ENCODE measurements around the gene RAF1. TPM values are rescaled to one million over a fixed set of nuclear protein-coding genes. Genes with fewer than 3 reads are reported as not detected.

RAF1 gene
- total RNA-seq, 1 experiment from 2014 or later = 130 TPM

DNA sequence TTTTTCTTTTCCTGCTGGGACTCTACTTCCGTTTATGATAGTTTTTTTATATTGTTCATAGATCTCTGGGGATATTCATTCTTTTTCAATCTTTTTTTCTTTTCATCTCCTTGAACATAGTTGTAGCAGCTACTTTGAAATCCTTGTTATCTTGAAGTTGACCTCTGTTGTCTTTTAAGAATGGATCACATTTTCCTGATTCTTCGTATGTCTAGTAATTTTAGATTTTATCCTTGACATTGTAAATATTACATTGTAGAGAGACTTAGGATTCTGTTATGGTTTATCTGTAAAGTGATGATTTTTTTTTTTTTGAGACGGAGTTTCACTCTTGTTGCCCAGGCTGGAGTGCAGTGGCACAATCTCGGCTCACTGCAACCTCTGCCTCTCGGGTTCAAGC is 86.5 kb downstream of the RAF1 start:
- POLR2A ChIA-PET (ENCODE audit: low non-redundant PET) = interaction anchor here (0.6 kb wide), 1 partner anchor 1050 kb away, joined by 7 read pairs; no protein-coding TSS in a partner anchor
- Histone ChIP-seq H3K36me3 (ENCODE audit: insufficient read depth, low read length, poor library complexity, severe bottlenecking) (peaks cover 66% of the 10 kb centered on the region), H3K27me3 (replicated peaks; ENCODE audit: insufficient read depth, low read depth, low read length, poor library complexity) (no peaks in the 10 kb centered on the region), H3K9me3 (ENCODE audit: low read depth, low read length, poor library complexity, severe bottlenecking) (no peaks in the 10 kb centered on the region), H3K4me3 (ENCODE audit: low read depth, low read length, poor library complexity, severe bottlenecking) (no peak overlapping the region), H3K4me1 (ENCODE audit: insufficient read depth, low read length, poor library complexity, severe bottlenecking) (no peaks in the 10 kb centered on the region), H3K27ac (ENCODE audit: low read depth, low read length, poor library complexity, severe bottlenecking) (no peak overlapping the region)
- no TSS peak for BruUV-seq (replicated peaks)
- intact Hi-C loops (cut with micrococcal nuclease; ENCODE audit: unreplicated experiment) = no loop called here
- no peak for DNase-seq (ENCODE audit: low spot score)
- CTCF ChIA-PET = no interaction called here
- TF ChIP-seq, protein P1, sequence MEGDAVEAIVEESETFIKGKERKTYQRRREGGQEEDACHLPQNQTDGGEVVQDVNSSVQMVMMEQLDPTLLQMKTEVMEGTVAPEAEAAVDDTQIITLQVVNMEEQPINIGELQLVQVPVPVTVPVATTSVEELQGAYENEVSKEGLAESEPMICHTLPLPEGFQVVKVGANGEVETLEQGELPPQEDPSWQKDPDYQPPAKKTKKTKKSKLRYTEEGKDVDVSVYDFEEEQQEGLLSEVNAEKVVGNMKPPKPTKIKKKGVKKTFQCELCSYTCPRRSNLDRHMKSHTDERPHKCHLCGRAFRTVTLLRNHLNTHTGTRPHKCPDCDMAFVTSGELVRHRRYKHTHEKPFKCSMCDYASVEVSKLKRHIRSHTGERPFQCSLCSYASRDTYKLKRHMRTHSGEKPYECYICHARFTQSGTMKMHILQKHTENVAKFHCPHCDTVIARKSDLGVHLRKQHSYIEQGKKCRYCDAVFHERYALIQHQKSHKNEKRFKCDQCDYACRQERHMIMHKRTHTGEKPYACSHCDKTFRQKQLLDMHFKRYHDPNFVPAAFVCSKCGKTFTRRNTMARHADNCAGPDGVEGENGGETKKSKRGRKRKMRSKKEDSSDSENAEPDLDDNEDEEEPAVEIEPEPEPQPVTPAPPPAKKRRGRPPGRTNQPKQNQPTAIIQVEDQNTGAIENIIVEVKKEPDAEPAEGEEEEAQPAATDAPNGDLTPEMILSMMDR (conservative IDR thresholded peaks at IDR 0.05; ENCODE audit: low read depth, low read length) = no peak
- TF ChIP-seq EZH2 (IDR thresholded peaks at IDR 0.05; ENCODE audit: borderline replicate concordance, low read depth, low read length, poor library complexity, severe bottlenecking) = no peak

DNA sequence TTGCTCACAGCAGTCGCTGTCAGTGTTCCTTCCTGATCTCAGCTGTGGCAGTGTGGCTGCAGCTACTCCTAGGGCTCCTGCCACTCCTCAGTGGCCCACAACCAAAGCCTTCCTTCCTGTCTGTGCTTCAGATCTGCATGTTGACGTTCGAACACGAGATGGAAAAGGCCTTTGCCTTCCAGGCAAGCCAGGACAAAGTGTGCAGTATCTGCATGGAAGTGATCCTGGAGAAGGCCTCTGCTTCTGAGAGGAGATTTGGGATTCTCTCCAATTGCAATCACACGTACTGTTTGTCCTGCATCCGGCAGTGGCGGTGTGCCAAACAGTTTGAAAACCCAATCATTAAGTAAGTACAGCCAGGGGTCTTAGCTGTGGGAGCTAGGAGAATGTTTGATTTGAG is 89.3 kb downstream of the RAF1 start:
- Histone ChIP-seq H3K27me3 (replicated peaks; ENCODE audit: insufficient read depth, low read depth, low read length, poor library complexity) (no peaks in the 10 kb centered on the region), H3K27ac (ENCODE audit: low read depth, low read length, poor library complexity, severe bottlenecking) (no peak overlapping the region), H3K9me3 (ENCODE audit: low read depth, low read length, poor library complexity, severe bottlenecking) (no peaks in the 10 kb centered on the region), H3K36me3 (ENCODE audit: insufficient read depth, low read length, poor library complexity, severe bottlenecking) (peaks cover 71% of the 10 kb centered on the region), H3K4me1 (ENCODE audit: insufficient read depth, low read length, poor library complexity, severe bottlenecking) (no peaks in the 10 kb centered on the region), H3K4me3 (ENCODE audit: low read depth, low read length, poor library complexity, severe bottlenecking) (no peak overlapping the region)
- ChIA-PET CTCF (interaction anchor here (0.6 kb wide), 1 partner anchor 18 kb away, joined by 5 read pairs; no protein-coding TSS in a partner anchor), POLR2A (ENCODE audit: low non-redundant PET) (no interaction called here)
- intact Hi-C loops (cut with micrococcal nuclease; ENCODE audit: unreplicated experiment) = no loop called here
- no peak for TF ChIP-seq EZH2 (IDR thresholded peaks at IDR 0.05; ENCODE audit: borderline replicate concordance, low read depth, low read length, poor library complexity, severe bottlenecking)
- TF ChIP-seq, protein P1 (conservative IDR thresholded peaks at IDR 0.05; ENCODE audit: low read depth, low read length) = no peak
- DNase-seq (ENCODE audit: low spot score) = no peak
- BruUV-seq (replicated peaks) = no TSS peak

DNA sequence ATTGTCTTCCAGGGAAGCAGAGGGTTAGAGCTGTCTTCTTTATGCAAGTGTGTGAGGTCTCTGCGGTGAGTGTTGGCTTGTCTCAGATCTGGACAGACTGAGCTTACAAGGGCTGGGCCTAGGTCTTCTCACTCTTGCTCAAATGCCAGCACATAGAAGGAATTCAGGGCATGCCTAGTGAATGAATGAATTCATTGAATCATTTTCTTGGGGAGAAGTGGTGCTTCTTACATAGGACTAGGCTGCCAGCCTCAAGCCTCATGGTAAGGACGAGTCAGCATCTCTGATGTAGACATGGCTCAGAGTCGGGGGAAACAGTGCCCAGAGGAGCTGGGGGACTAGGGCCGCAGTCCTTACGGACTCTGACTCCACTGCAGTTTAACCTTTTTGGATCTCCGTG is 89.8 kb downstream of the RAF1 start:
- no peak overlapping the region for H3K4me3 ChIP-seq (ENCODE audit: low read depth, low read length, poor library complexity, severe bottlenecking)
- no peak overlapping the region for H3K27ac ChIP-seq (ENCODE audit: low read depth, low read length, poor library complexity, severe bottlenecking)
- intact Hi-C loops (cut with micrococcal nuclease; ENCODE audit: unreplicated experiment) = no loop called here
- no peaks in the 10 kb centered on the region for H3K9me3 ChIP-seq (ENCODE audit: low read depth, low read length, poor library complexity, severe bottlenecking)
- ChIA-PET CTCF (no interaction called here), POLR2A (ENCODE audit: low non-redundant PET) (no interaction called here)
- peaks cover 72% of the 10 kb centered on the region for H3K36me3 ChIP-seq (ENCODE audit: insufficient read depth, low read length, poor library complexity, severe bottlenecking)
- H3K4me1 ChIP-seq (ENCODE audit: insufficient read depth, low read length, poor library complexity, severe bottlenecking) = no peaks in the 10 kb centered on the region
- H3K27me3 ChIP-seq (replicated peaks; ENCODE audit: insufficient read depth, low read depth, low read length, poor library complexity) = no peaks in the 10 kb centered on the region
- no peak for TF ChIP-seq EZH2 (IDR thresholded peaks at IDR 0.05; ENCODE audit: borderline replicate concordance, low read depth, low read length, poor library complexity, severe bottlenecking)
- TF ChIP-seq, protein P1 (conservative IDR thresholded peaks at IDR 0.05; ENCODE audit: low read depth, low read length) = no peak
- no peak for DNase-seq (ENCODE audit: low spot score)
- no TSS peak for BruUV-seq (replicated peaks)

Data from A673 (cell line).